ENCODE measurements around the gene METTL15.

DNA sequence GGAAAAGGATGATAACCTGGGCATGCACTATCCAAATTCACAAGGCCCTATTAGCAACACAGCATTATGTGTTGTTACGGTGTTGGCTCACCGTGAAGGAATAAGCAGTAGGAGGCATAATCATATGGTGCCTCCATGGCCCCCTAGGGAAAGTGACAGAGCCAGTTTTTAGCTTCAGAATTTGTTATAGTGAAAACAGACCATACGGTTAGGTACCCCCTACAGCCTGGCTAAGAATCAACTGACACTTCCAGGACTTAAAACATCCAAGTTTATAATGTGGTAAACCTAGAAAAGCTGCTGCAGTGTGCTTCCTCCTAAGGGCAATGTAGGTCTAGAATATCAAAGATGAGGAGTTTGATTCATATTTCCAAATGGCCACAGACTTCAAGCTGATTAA lies 30.7 kb upstream of the METTL15 start:
- TF ChIP-seq, protein P1, sequence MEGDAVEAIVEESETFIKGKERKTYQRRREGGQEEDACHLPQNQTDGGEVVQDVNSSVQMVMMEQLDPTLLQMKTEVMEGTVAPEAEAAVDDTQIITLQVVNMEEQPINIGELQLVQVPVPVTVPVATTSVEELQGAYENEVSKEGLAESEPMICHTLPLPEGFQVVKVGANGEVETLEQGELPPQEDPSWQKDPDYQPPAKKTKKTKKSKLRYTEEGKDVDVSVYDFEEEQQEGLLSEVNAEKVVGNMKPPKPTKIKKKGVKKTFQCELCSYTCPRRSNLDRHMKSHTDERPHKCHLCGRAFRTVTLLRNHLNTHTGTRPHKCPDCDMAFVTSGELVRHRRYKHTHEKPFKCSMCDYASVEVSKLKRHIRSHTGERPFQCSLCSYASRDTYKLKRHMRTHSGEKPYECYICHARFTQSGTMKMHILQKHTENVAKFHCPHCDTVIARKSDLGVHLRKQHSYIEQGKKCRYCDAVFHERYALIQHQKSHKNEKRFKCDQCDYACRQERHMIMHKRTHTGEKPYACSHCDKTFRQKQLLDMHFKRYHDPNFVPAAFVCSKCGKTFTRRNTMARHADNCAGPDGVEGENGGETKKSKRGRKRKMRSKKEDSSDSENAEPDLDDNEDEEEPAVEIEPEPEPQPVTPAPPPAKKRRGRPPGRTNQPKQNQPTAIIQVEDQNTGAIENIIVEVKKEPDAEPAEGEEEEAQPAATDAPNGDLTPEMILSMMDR (IDR thresholded peaks at IDR 0.05): no peak
- no peak for TF ChIP-seq POLR2A (IDR thresholded peaks at IDR 0.05)

All from uterus (tissue), 2 donors.